SK-N-MC (cell line): ENCODE measurements around the gene FCMR.

Experiments used
- EZH2 ChIP-seq: fragments of 200-600 bp; sonication (generic); IDR thresholded peaks from one replicate; pipeline ENCODE4 v1.6.1; 2017; ENCODE audit warnings: antibody characterized with exemption
- FOXP2 ChIP-seq: optimal IDR thresholded peaks from 2 replicates; pipeline ENCODE3; 2011; ENCODE audit warnings: mild to moderate bottlenecking, moderate library complexity; ENCODE audit not compliant: insufficient read depth; ENCODE audit errors: extremely low read length, control extremely low read depth
- POLR2AphosphoS5 ChIP-seq: IDR thresholded peaks from 2 replicates; pipeline ENCODE4 v1.6.1; 2012; ENCODE audit warnings: mild to moderate bottlenecking, low read depth, low read length, borderline replicate concordance

DNA sequence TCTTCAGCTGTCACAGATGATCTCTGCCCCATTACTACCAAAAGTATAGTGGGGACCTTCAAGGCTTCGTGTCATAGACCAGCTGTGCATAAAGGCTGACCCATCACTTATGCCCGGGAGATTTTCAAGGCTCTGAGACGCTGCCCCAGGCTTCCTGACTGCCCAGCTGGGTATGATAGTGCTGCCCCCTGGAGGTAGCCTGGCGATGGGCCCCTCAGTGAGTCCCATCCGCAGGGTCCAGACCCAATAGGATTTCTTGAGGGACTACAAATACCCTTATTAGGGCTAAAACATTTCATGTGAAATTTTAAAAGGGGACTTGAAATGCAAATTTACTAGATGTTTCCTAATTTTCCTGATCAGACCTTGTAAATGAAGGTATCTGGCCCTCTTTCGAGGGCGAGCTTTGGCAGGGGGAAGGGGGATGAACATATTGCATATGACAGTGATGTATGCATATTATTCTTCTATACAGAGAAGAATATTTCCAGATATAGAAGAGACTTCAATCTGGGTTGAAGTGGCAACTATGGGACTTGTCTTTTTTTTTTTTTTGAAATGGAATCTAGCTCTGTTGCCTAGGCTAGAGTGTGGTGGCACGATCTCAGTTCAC, 11.7 kb upstream of the FCMR start:
- TF ChIP-seq POLR2AphosphoS5 (no peak), EZH2 (no peak), FOXP2 (no peak)
